ENCODE data around the gene SYS1. TPM values are rescaled to one million over a fixed set of nuclear protein-coding genes. Genes with fewer than 3 reads are reported as not detected.

SYS1 gene
- 9.9 and 24.1 TPM in 2 replicates for total RNA-seq

DNA sequence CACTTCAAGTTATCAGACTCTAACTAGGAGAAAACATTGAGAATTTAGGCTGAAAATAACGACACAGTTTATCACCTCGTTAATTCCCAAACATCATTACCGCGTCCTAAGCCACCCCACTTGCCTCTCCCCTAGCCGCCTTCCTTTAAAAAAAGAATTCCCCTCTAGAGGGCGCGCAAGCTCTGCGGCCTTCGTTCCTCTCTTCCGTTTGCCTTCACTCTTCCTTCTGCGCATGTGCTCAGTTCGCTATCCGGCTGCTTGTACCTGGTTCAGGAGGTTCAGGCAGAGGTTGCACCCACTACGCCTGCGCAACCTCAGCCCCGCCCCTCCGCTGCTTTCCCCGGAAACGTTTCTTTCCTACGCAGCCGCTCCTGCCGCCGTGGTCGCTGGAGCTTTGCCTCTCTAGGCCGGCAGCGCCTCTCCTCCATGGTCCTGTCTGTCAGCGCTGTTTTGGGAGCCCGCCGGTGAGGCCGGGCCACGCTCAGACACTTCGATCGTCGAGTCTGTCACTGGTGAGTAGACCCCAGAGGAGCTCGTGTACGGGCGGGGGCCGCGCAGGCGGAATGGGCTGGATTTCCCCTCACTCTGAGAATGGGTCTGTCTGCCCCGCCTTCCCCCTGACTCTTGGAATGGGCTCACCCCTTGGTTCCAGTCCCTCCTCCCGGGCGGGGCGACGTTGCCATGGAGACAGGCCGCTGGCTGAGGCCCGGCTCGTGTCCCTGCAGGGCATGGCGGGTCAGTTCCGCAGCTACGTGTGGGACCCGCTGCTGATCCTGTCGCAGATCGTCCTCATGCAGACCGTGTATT lies at the start of gene SYS1:
SYS1 (plus strand) TSS at position 353 of the 807 bp plus-strand sequence; CDS start at position 729, 376 bp downstream.

DNA sequence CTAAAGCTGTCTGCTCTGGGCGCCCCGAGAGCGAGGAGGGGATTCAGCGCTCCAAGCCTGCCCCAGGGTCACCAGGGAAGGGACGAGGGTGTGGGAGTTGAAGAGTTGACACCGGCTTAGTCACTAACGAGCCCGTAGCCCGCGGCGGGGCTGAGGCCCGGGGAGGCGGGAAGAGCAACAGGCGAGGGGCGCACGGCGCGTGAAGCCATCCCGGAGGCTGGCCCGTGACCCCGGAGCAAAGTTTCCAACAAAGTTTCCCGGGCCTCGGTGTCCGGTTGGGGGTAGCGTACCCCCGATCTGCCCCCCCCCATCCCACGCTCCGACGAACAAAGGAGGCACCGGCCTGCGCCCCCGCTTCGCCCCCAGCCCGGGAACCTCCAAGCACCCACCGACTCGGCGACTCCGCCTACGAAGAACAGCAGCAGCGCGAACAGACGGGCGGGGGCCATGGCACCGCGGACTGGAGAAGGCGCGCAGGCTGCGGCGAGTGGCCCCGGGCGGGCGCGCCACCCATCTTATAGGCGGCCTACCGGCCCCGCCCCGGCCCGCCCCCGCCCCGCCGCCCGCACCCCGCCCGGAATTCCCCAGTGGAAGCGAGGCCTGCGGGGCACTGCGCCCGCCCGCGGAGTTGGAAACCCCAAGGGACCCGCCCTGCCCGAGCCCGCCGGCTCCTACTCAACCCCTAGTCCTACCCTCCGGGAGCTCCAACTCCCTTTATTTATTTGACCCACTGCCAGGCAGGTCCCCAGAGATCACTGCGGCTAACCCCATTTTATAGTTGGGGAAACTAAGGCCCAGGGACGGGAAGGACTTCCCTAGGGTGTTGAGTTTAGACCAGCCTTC lies 14.8 kb upstream of the SYS1 start, which contains the start of gene SDC4:
SDC4 (minus strand) TSS at position 489 of the 843 bp plus-strand sequence; CDS start at position 449, 40 bp downstream.

GRCh38 chr20:45378191-45378590 lies 15.2 kb downstream of the SYS1 start, which contains the start of gene TP53TG5:
TP53TG5 (minus strand) TSS chr20:45378325; CDS start chr20:45378236, 89 bp downstream.

DNA sequence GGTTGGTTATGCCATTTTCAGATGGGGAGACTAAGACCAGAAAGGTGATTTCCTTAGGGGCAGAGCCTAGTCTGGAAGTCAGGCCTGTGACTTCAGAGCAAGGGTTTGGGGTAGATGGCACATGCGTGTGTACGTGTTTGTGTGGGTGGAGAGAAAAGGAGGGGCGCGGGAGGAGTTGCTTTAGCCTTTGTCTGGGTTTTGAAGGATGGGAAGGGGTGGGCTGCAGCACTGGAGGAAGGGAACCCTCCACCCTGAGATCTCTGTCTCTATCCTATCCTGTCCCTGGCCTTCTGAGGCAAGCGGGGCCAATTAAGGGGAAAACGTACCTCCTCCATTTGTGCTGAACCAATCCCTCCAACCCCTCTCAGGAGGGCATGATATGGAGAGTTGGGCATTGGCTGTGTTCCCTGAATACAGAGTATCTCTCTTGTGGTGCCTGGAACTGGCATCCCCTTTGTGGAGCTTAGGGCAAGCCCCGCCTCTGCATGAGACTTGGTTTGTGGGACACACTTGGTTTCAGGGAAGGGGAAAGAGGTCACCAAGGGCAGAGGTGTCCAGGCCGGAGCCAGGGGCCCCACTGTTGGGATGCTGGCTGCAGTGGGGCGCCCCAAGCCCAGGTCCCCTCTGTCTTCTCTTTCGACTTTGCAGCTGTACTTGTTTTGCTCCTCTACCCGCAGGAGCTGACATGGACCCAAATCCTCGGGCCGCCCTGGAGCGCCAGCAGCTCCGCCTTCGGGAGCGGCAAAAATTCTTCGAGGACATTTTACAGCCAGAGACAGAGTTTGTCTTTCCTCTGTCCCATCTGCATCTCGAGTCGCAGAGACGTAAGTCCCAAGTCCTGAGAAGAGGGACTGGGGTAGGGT lies 45.1 kb downstream of the SYS1 start, which contains the start of gene DBNDD2:
DBNDD2 (plus strand) TSS at position 507 of the 863 bp plus-strand sequence; CDS start at position 686, 179 bp downstream.

DNA sequence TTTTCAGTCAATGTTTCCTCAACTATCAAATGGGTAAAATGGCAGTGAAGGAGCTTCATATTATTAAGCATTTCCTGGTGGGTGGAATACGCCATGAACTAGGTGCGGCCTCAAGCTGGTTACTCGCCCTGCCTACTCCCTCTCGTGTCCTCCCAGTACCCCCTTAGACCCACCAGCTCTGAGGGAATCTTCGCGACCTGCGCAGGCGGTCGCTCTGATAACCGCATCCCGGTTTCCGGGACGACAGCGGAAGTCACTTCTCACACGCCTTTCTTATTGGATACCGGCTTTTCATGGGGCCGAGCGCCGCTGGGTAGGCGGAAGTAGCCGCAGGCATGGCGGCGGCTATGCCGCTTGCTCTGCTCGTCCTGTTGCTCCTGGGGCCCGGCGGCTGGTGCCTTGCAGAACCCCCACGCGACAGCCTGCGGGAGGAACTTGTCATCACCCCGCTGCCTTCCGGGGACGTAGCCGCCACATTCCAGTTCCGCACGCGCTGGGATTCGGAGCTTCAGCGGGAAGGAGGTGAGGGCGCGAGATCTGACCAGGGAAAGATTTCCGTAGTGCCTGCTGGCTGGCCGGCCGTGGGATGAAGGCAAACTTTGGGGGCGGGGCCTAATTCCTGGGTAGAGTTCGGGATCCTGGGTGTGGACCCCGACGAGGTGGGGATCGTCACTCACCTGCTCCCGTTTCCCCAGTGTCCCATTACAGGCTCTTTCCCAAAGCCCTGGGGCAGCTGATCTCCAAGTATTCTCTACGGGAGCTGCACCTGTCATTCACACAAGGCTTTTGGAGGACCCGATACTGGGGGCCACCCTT lies 53.1 kb downstream of the SYS1 start, which contains the start of gene PIGT:
PIGT (plus strand) TSS at position 320 of the 816 bp plus-strand sequence; CDS start at position 336, 16 bp downstream.

Other genes starting within 250 kb of the SYS1 start
- gene WFDC5, start 248.0 kb upstream of the SYS1 start, total RNA-seq, result not detected in 2 replicates
- not detected in 2 replicates for gene WFDC12, start 238.7 kb upstream of the SYS1 start, total RNA-seq
- gene PI3, start 188.3 kb upstream of the SYS1 start, total RNA-seq, result not detected in 2 replicates
- gene SEMG1, start 156.1 kb upstream of the SYS1 start, total RNA-seq, result not detected in 2 replicates
- gene SEMG2, start 141.8 kb upstream of the SYS1 start, total RNA-seq, result not detected in 2 replicates
- gene SLPI, start 108.6 kb upstream of the SYS1 start, total RNA-seq, result 2.6 TPM in 1 of 2 replicates, not detected in the other
- gene RBPJL, start 56.3 kb upstream of the SYS1 start, total RNA-seq, result not detected in 2 replicates
- gene MATN4, start 54.9 kb upstream of the SYS1 start, total RNA-seq, result 0.06 TPM in 1 of 2 replicates, not detected in the other
- gene SDC4, start 14.7 kb upstream of the SYS1 start, total RNA-seq, result 12.6 and 88.2 TPM in 2 replicates
- gene TP53TG5, start 15.2 kb downstream of the SYS1 start, total RNA-seq, result not detected in 2 replicates
- 1.5 and 6.1 TPM in 2 replicates for gene DBNDD2, start 45.1 kb downstream of the SYS1 start, total RNA-seq
- 13.0 and 30.6 TPM in 2 replicates for gene PIGT, start 53.0 kb downstream of the SYS1 start, total RNA-seq
- not detected in 2 replicates for gene WFDC2, start 106.6 kb downstream of the SYS1 start, total RNA-seq
- gene SPINT3, start 152.5 kb downstream of the SYS1 start, total RNA-seq, result not detected in 2 replicates
- not detected in 2 replicates for gene WFDC6, start 176.3 kb downstream of the SYS1 start, total RNA-seq
- not detected in 2 replicates for gene EPPIN, start 184.2 kb downstream of the SYS1 start, total RNA-seq
- not detected in 2 replicates for gene WFDC8, start 216.1 kb downstream of the SYS1 start, total RNA-seq

Measured in bladder microvascular endothelial cell (primary cell).